WTC11 (cell line): ENCODE results near the gene CACNA2D1. TPM values are rescaled to one million over a fixed set of nuclear protein-coding genes. Genes with fewer than 3 reads are reported as not detected.

ENCODE experiments used
- ATAC-seq: fragments of 200-7000 bp; cut with Tn5 transposase; 2 replicates; pipeline ENCODE4 v1.10.0; 2021; ENCODE audit warnings: mild to moderate bottlenecking, moderate library complexity
- CTCF ChIA-PET: fragments of 300-600 bp; sonication (Branson Sonifier 250); formaldehyde crosslinking; loops from one replicate; lab custom pipeline; 2021; ENCODE audit warnings: antibody characterized with exemption; lab: Charles Lee
- POLR2A ChIA-PET: fragments of 350-600 bp; sonication (Branson Sonifier 250); formaldehyde crosslinking; loops from one replicate; lab custom pipeline; 2021; ENCODE audit warnings: antibody characterized with exemption; lab: Charles Lee
- DNase-seq: peaks from one replicate; pipeline ENCODE4 v3.0.0; 2021; ENCODE audit warnings: low spot score
- H3K27ac Mint-ChIP-seq: 2 replicates; pipeline ENCODE4 v1.8.0; 2021; ENCODE audit warnings: mixed read lengths
- H3K27me3 Mint-ChIP-seq: 2 replicates; pipeline ENCODE4 v1.8.0; 2021; ENCODE audit warnings: low read depth, mild to moderate bottlenecking, moderate library complexity, mixed read lengths
- H3K36me3 Mint-ChIP-seq: 2 replicates; pipeline ENCODE4 v1.8.0; 2021; ENCODE audit warnings: mixed read lengths
- H3K4me1 Mint-ChIP-seq: 2 replicates; pipeline ENCODE4 v1.8.0; 2022; ENCODE audit warnings: mixed read lengths
- H3K4me3 Mint-ChIP-seq: 2 replicates; pipeline ENCODE4 v1.8.0; 2021; ENCODE audit warnings: mild to moderate bottlenecking, moderate library complexity, mixed read lengths
- H3K9me3 Mint-ChIP-seq: 2 replicates; pipeline ENCODE4 v1.8.0; 2021; ENCODE audit warnings: mixed read lengths
- ATF1 ChIP-seq: sonication (generic); formaldehyde crosslinking; IDR thresholded peaks from 2 replicates; pipeline ENCODE4 v1.8.1; 2023; ENCODE audit warnings: mild to moderate bottlenecking, moderate library complexity, missing genetic modification reagents
- CBFB ChIP-seq: sonication (generic); formaldehyde crosslinking; IDR thresholded peaks from 2 replicates; pipeline ENCODE4 v1.8.1; 2022; ENCODE audit warnings: mild to moderate bottlenecking, low read depth, missing genetic modification reagents
- ELF4 ChIP-seq: sonication (generic); formaldehyde crosslinking; IDR thresholded peaks from 2 replicates; pipeline ENCODE4 v1.8.1; 2022; ENCODE audit warnings: low read depth, mild to moderate bottlenecking, moderate library complexity, missing genetic modification reagents
- FOXP1 ChIP-seq: sonication (generic); formaldehyde crosslinking; IDR thresholded peaks from 2 replicates; pipeline ENCODE4 v1.8.0; 2022; ENCODE audit warnings: missing genetic modification reagents, mild to moderate bottlenecking, moderate library complexity, borderline replicate concordance
- IRF2 ChIP-seq: sonication (generic); formaldehyde crosslinking; IDR thresholded peaks from 2 replicates; pipeline ENCODE4 v1.8.0; 2022; ENCODE audit warnings: low read depth, missing genetic modification reagents, borderline replicate concordance
- MXD4 ChIP-seq: fragments of 250-450 bp; sonication (Bioruptor Pico); IDR thresholded peaks from 2 replicates; pipeline ENCODE4 v1.8.0; 2021; ENCODE audit warnings: mild to moderate bottlenecking, moderate library complexity, borderline replicate concordance
- PRRX2 ChIP-seq: fragments of 250-450 bp; sonication (Bioruptor Pico); IDR thresholded peaks from 2 replicates; pipeline ENCODE4 v1.8.0; 2021; ENCODE audit warnings: mild to moderate bottlenecking
- SOX15 ChIP-seq: fragments of 250-450 bp; sonication (Bioruptor Pico); IDR thresholded peaks from 2 replicates; pipeline ENCODE4 v1.9.0; 2021; ENCODE audit warnings: mild to moderate bottlenecking
- TCF7 ChIP-seq: sonication (generic); formaldehyde crosslinking; IDR thresholded peaks from 2 replicates; pipeline ENCODE4 v1.8.0; 2022; ENCODE audit warnings: mild to moderate bottlenecking, low read depth, missing genetic modification reagents, moderate library complexity
- TEAD4 ChIP-seq: sonication (generic); formaldehyde crosslinking; IDR thresholded peaks from 2 replicates; pipeline ENCODE4 v1.8.0; 2022; ENCODE audit warnings: mild to moderate bottlenecking, missing genetic modification reagents
- ZNF138 ChIP-seq: sonication (generic); formaldehyde crosslinking; conservative IDR thresholded peaks from 2 replicates; pipeline ENCODE4 v1.8.1; 2022; ENCODE audit warnings: mild to moderate bottlenecking, moderate library complexity, missing genetic modification reagents
- ZNF671 ChIP-seq: fragments of 250-450 bp; sonication (Bioruptor Pico); IDR thresholded peaks from 2 replicates; pipeline ENCODE4 v1.8.0; 2021; ENCODE audit warnings: mild to moderate bottlenecking
- total RNA-seq: library from RNA; stranded (reverse); gene quantifications from 3 replicates; pipeline ENCODE4 v1.2.3, GENCODE V29; 2021
- TF ChIP-seq, protein P1 (sequence below): sonication (generic); formaldehyde crosslinking; IDR thresholded peaks from 2 replicates; pipeline ENCODE4 v1.8.1; 2023; ENCODE audit warnings: mild to moderate bottlenecking, moderate library complexity, missing genetic modification reagents
- TF ChIP-seq, protein P2 (sequence below): sonication (generic); formaldehyde crosslinking; IDR thresholded peaks from 2 replicates; pipeline ENCODE4 v1.8.0; 2022; ENCODE audit warnings: mild to moderate bottlenecking, missing genetic modification reagents
- TF ChIP-seq, protein P3 (sequence below): fragments of 250-450 bp; sonication (Bioruptor Pico); IDR thresholded peaks from 2 replicates; pipeline ENCODE4 v1.8.0; 2021; ENCODE audit warnings: mild to moderate bottlenecking
- TF ChIP-seq, protein P4 (sequence below): sonication (generic); formaldehyde crosslinking; IDR thresholded peaks from 2 replicates; pipeline ENCODE4 v1.8.1; 2022; ENCODE audit warnings: low read depth, mild to moderate bottlenecking, moderate library complexity, missing genetic modification reagents, borderline replicate concordance
- TF ChIP-seq, protein P5 (sequence below): sonication (generic); formaldehyde crosslinking; IDR thresholded peaks from 2 replicates; pipeline ENCODE4 v1.8.0; 2022; ENCODE audit warnings: missing genetic modification reagents
- TF ChIP-seq, protein P6 (sequence below): fragments of 250-450 bp; sonication (Bioruptor Pico); IDR thresholded peaks from 2 replicates; pipeline ENCODE4 v2.1.2; 2022; ENCODE audit warnings: mild to moderate bottlenecking, moderate library complexity
- TF ChIP-seq, protein P7 (sequence below): sonication (generic); formaldehyde crosslinking; conservative IDR thresholded peaks from 2 replicates; pipeline ENCODE4 v1.8.1; 2023; ENCODE audit warnings: mild to moderate bottlenecking, low read depth, missing genetic modification reagents, moderate library complexity

Gene CACNA2D1
- total RNA-seq, 1 experiment from 2014 or later = 33.3 TPM

DNA sequence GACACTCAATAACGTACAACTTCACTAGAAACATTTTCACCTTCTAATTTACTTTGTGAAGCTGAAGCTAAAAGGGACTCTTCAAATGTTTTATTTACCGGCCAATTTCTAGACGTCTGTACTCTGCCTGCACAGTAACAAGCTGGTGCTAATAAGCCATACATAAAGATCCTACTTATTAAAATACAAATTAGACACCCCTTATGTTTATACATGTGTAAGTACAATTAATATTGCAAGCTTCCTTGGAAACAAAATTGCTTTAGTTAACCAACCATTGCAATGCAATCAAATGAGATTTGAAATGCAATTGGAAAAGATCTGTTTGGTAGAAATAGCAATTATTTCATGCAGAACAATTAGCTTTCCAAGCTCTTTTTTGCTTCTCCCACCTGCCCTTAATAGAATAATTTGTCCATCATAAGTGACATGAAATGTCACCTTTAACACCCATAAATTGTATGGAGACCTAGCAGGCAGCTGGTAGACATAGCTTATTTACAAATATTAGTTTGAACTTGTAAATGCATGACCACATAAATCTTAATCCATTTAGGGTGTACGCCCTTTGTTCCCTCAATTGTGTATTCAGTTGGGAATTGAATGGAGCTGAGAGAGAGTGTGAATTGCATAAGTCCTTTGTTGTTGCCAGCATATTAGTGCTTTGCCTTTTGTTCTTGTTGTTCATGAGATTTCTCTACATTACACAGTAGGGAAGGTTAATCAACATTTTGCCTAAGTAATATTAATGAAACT lies 277.1 kb downstream of the CACNA2D1 start:
- Mint-ChIP-seq H3K4me1 (peaks cover 27% of the 10 kb centered on the region), H3K27me3 (no peaks in the 10 kb centered on the region), H3K4me3 (no peak overlapping the region), H3K27ac (no peak overlapping the region), H3K36me3 (no peaks in the 10 kb centered on the region), H3K9me3 (no peaks in the 10 kb centered on the region)
- DNase-seq (no peak), ATAC-seq (no peak)
- ChIA-PET POLR2A (interaction anchor here (0.6 kb wide), 1 partner anchor 63 kb away, joined by 3 read pairs; no protein-coding TSS in a partner anchor), CTCF (interaction anchor here (0.7 to 1.4 kb wide), 2 partner anchors 11 to 290 kb away, joined by 3 read pairs; no protein-coding TSS in a partner anchor)
- TF ChIP-seq ATF1 (no peak), SOX15 (no peak), PRRX2 (CRISPR knock-in tag) (no peak), TCF7 (CRISPR knock-in tag) (no peak)
- TF ChIP-seq, protein P1, sequence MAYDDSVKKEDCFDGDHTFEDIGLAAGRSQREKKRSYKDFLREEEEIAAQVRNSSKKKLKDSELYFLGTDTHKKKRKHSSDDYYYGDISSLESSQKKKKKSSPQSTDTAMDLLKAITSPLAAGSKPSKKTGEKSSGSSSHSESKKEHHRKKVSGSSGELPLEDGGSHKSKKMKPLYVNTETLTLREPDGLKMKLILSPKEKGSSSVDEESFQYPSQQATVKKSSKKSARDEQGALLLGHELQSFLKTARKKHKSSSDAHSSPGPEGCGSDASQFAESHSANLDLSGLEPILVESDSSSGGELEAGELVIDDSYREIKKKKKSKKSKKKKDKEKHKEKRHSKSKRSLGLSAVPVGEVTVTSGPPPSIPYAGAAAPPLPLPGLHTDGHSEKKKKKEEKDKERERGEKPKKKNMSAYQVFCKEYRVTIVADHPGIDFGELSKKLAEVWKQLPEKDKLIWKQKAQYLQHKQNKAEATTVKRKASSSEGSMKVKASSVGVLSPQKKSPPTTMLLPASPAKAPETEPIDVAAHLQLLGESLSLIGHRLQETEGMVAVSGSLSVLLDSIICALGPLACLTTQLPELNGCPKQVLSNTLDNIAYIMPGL = no peak
- TF ChIP-seq, protein P2, sequence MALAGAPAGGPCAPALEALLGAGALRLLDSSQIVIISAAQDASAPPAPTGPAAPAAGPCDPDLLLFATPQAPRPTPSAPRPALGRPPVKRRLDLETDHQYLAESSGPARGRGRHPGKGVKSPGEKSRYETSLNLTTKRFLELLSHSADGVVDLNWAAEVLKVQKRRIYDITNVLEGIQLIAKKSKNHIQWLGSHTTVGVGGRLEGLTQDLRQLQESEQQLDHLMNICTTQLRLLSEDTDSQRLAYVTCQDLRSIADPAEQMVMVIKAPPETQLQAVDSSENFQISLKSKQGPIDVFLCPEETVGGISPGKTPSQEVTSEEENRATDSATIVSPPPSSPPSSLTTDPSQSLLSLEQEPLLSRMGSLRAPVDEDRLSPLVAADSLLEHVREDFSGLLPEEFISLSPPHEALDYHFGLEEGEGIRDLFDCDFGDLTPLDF (CRISPR knock-in tag) = no peak
- TF ChIP-seq, protein P3, sequence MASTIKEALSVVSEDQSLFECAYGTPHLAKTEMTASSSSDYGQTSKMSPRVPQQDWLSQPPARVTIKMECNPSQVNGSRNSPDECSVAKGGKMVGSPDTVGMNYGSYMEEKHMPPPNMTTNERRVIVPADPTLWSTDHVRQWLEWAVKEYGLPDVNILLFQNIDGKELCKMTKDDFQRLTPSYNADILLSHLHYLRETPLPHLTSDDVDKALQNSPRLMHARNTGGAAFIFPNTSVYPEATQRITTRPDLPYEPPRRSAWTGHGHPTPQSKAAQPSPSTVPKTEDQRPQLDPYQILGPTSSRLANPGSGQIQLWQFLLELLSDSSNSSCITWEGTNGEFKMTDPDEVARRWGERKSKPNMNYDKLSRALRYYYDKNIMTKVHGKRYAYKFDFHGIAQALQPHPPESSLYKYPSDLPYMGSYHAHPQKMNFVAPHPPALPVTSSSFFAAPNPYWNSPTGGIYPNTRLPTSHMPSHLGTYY (CRISPR knock-in tag) = no peak
- TF ChIP-seq, protein P4, sequence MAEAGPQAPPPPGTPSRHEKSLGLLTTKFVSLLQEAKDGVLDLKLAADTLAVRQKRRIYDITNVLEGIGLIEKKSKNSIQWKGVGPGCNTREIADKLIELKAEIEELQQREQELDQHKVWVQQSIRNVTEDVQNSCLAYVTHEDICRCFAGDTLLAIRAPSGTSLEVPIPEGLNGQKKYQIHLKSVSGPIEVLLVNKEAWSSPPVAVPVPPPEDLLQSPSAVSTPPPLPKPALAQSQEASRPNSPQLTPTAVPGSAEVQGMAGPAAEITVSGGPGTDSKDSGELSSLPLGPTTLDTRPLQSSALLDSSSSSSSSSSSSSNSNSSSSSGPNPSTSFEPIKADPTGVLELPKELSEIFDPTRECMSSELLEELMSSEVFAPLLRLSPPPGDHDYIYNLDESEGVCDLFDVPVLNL (CRISPR knock-in tag) = no peak
- TF ChIP-seq, protein P5, sequence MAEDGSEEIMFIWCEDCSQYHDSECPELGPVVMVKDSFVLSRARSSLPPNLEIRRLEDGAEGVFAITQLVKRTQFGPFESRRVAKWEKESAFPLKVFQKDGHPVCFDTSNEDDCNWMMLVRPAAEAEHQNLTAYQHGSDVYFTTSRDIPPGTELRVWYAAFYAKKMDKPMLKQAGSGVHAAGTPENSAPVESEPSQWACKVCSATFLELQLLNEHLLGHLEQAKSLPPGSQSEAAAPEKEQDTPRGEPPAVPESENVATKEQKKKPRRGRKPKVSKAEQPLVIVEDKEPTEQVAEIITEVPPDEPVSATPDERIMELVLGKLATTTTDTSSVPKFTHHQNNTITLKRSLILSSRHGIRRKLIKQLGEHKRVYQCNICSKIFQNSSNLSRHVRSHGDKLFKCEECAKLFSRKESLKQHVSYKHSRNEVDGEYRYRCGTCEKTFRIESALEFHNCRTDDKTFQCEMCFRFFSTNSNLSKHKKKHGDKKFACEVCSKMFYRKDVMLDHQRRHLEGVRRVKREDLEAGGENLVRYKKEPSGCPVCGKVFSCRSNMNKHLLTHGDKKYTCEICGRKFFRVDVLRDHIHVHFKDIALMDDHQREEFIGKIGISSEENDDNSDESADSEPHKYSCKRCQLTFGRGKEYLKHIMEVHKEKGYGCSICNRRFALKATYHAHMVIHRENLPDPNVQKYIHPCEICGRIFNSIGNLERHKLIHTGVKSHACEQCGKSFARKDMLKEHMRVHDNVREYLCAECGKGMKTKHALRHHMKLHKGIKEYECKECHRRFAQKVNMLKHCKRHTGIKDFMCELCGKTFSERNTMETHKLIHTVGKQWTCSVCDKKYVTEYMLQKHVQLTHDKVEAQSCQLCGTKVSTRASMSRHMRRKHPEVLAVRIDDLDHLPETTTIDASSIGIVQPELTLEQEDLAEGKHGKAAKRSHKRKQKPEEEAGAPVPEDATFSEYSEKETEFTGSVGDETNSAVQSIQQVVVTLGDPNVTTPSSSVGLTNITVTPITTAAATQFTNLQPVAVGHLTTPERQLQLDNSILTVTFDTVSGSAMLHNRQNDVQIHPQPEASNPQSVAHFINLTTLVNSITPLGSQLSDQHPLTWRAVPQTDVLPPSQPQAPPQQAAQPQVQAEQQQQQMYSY = no peak

DNA sequence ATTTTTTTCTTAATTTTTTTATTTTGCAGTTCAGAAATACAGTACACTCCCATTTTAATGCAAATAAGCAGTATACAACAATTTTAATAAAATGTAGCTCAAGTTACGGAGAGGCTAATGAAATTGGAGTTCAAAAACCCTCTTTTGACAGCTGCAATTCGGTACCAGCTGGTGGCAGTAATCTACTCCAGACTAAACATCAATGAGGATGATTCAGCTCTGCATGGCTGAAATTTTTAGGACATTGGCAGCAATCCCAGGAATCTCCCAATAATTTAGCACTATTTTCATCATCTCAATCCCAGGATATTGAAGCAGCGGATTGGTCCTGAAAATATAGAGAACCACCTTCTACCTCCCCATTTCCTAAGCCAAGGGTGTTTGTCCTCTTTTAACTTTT lies 278.8 kb downstream of the CACNA2D1 start:
- Mint-ChIP-seq H3K27ac (no peak overlapping the region), H3K27me3 (no peaks in the 10 kb centered on the region), H3K36me3 (no peaks in the 10 kb centered on the region), H3K4me1 (peaks cover 30% of the 10 kb centered on the region), H3K9me3 (no peaks in the 10 kb centered on the region), H3K4me3 (no peak overlapping the region)
- ATAC-seq (no peak; the same call in 1 of the 2 replicates), DNase-seq (no peak)
- ChIA-PET CTCF (interaction anchor here (0.6 to 1.5 kb wide), 11 partner anchors 9 to 558 kb away, joined by 3 to 8 read pairs (median 4); no protein-coding TSS in a partner anchor), POLR2A (no interaction called here)
- TF ChIP-seq ZNF138 (CRISPR knock-in tag) (no peak), FOXP1 (CRISPR knock-in tag) (no peak), ELF4 (CRISPR knock-in tag) (no peak), TEAD4 (CRISPR knock-in tag) (no peak), MXD4 (CRISPR knock-in tag) (no peak), CBFB (CRISPR knock-in tag) (no peak), PRRX2 (CRISPR knock-in tag) (no peak), ZNF671 (no peak), IRF2 (no peak)
- TF ChIP-seq, protein P6, sequence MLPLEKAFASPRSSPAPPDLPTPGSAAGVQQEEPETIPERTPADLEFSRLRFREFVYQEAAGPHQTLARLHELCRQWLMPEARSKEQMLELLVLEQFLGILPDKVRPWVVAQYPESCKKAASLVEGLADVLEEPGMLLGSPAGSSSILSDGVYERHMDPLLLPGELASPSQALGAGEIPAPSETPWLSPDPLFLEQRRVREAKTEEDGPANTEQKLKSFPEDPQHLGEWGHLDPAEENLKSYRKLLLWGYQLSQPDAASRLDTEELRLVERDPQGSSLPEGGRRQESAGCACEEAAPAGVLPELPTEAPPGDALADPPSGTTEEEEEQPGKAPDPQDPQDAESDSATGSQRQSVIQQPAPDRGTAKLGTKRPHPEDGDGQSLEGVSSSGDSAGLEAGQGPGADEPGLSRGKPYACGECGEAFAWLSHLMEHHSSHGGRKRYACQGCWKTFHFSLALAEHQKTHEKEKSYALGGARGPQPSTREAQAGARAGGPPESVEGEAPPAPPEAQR (CRISPR knock-in tag) = no peak
- TF ChIP-seq, protein P7, sequence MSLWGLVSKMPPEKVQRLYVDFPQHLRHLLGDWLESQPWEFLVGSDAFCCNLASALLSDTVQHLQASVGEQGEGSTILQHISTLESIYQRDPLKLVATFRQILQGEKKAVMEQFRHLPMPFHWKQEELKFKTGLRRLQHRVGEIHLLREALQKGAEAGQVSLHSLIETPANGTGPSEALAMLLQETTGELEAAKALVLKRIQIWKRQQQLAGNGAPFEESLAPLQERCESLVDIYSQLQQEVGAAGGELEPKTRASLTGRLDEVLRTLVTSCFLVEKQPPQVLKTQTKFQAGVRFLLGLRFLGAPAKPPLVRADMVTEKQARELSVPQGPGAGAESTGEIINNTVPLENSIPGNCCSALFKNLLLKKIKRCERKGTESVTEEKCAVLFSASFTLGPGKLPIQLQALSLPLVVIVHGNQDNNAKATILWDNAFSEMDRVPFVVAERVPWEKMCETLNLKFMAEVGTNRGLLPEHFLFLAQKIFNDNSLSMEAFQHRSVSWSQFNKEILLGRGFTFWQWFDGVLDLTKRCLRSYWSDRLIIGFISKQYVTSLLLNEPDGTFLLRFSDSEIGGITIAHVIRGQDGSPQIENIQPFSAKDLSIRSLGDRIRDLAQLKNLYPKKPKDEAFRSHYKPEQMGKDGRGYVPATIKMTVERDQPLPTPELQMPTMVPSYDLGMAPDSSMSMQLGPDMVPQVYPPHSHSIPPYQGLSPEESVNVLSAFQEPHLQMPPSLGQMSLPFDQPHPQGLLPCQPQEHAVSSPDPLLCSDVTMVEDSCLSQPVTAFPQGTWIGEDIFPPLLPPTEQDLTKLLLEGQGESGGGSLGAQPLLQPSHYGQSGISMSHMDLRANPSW = no peak
